HG02973 (cell line): Measurements from ENCODE around the gene PTPRM.

Source experiments
- ATAC-seq: cut with Tn5 transposase; IDR thresholded peaks from one replicate; pipeline ENCODE4 v1.9.1; 2021; ENCODE audit warnings: moderate library complexity; ENCODE audit not compliant: unreplicated experiment

PTPRM gene

GRCh38 chr18:7663366-7664312 is 96.5 kb downstream of the PTPRM start:
- ATAC-seq, result no peak

GRCh38 chr18:7666195-7666776 is 99.2 kb downstream of the PTPRM start:
- ATAC-seq, result no peak

DNA sequence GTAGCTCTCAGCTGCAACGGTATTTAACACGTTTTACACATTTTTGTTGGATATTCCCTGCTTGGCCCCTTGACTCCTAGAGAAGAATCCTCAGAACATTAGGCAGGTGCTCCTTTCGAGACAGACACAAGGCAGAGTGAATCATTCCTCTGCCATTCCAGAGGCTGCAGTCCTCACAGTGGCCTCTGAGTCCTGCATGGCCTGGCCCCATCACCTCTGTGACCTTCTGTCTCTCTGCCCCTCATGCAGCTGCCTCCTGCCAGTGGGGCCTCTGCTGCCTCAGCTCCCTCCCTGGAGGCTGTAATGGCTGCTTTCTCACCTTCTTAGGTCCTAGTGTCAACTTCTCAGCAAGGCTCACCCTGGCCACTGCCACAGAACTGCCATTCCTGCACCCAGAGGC is 101.3 kb downstream of the PTPRM start:
- no peak for ATAC-seq

GRCh38 chr18:7669361-7669760 is 102.2 kb downstream of the PTPRM start:
- no peak for ATAC-seq

DNA sequence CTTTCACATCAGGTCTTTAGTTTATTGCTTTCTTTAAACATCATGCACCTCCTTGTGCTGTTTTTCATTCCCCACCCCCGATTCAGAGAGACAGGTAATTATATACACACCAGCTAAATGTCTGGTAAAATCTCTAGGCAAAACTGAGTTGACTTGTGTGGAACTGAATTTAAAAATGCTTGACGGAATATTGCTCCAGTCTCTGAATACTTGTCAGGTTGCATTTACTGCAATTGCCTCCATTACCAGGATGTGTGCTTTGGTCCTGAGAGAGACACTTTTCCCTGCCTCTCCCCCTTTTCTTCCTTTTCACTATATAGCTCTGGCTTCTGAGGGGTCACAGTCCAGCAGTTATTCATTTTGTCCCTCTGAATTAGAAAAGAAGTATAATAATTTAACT is 104.0 kb downstream of the PTPRM start:
- ATAC-seq, result no peak

DNA sequence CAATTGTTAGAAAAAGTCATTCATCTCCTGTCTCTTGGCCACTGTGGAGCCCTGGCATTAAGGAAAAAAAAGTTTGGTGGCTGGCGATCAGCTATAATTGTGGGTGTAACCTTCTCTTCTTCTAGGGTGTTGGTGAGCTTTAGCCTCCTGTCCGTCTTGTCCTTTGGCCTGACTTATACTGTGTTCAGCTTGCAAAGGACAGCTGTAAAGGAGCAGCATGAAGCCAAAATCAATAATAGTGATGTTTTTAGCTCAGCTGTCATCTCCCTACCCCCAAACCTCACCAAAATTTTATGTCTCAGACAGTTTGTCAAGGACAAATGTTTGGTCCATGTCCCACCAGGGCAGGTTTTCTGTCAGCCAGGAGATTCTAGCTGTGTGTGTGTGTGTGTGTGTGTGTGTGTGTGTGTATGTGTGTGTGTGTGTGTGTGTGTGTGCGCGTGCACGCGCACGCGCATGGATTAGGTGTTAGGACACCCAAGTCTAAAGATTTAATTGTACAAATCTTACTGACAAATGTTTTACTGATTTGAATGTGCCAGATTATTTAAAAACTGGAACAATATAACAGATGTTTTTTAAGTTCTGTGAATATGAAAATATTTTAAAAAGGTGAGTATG is 109.2 kb downstream of the PTPRM start:
- ATAC-seq, result no peak

GRCh38 chr18:7677001-7677400 is 109.9 kb downstream of the PTPRM start:
- no peak for ATAC-seq

GRCh38 chr18:7677424-7677823 is 110.3 kb downstream of the PTPRM start:
- ATAC-seq, result no peak

- ATAC-seq, result no peak
Observed at GRCh38 chr18:7678389-7678788, 111.3 kb downstream of the PTPRM start.

- no peak for ATAC-seq
Observed at GRCh38 chr18:7678801-7679200, 111.7 kb downstream of the PTPRM start.

DNA sequence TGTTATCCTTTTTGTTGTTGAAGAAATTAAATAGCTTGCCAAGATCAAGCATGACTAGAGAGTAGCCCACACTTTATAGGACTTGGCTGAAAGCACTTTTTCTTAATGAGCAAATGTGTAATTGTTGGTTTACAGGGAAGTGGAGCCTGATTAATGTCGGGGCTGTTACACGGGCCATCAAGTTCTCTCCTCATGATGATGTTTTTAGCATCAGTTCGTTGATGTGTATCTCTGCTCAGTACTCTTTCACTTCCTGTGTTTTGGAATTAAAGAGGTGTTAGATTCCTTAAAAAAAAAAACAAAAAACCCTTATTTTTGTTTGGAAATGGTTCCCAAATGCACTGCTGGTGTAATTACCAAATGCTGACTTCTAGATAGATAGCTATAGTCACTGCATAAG is 114.2 kb downstream of the PTPRM start:
- no peak for ATAC-seq

DNA sequence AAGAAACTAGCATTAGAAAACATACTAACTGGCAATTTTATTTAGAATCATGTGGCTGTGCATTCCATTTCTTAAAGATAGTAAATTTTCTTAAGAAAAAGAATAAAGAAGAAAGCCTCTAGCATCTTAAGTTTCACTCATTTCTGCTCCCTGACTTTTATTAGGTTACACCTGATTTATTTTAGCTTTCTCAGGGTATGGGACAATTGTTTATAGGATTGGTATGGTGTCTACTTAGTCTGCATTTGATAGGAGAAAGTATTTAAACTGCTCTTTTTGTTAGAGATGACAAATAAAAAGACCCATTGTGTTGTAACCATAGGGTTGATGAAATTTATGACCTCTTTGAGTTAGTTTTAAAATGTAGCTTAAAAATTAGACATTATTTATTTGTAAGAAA is 115.2 kb downstream of the PTPRM start:
- ATAC-seq, result no peak

DNA sequence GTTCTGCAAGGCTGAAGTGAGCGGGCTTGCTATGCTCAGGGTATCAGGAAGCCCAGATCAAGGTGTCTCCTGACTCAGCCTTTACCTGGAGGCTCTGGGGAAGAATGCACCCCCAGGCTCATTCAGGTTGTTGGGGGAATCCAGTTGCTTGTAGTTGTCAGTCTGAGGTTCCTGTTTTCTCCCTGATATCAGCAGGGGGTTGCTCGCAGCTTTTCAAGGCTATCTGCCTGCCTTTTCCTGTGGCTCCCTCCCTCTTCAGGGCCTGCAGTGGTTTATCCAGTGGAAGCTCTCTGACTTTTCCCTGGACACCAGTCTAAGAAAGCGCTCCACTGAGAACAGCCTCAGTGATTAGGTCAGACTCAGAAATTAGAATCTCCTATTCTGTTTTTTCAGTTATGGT is 116.6 kb downstream of the PTPRM start:
- no peak for ATAC-seq

DNA sequence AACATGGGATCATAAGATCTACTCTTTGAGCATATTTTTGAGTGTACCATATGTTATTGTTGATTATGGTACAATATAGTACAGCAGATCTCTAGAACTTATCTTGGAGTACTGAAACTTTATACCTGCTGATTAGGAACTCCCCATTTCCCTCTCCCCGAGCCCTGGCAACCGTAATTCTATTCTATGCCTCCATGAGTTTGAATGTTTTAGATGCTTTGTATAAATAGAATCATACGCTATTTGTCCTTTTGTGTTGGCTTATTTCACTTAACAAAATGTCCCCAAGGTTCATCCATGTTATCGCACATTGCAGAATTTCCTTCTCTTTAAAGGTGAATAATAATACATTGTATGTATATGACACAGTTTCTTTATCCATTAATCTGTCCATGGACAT is 117.2 kb downstream of the PTPRM start:
- ATAC-seq, result no peak

DNA sequence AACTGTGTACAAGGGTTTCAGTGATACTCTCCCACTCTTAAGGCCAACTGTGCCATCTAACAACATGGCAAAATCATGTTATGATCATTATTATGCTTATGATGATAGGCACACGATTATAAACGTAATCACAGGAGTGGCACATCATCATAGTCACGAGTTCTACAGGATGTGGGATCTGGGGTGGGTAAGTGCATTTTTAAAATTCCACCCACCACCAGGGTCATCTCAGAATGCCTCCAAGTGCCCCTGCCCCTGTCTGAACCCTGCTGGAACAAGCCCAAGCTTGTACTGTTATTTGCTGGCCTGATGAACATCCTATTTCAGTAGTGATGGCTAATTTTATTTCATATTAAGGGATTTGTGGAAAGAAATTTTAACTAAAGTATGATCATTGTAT is 117.8 kb downstream of the PTPRM start:
- ATAC-seq, result no peak

DNA sequence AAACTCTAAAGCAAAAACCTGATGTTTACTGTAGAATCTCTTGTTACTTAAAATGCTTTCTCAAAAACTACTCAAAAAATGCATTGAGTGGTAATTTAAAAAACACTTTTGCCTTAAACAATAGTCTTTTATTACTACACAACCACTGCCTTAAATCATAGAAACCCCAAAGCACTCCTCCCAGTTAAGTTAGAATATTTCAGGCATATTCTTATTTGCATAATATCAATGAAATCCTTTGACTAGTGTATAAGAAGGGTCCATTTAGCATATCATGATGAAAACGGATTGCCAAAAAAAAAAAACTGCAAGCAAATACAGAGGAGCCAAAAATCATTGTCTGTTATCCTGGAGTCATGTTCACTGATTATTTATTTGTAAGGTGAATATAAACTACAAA is 119.2 kb downstream of the PTPRM start:
- no peak for ATAC-seq

DNA sequence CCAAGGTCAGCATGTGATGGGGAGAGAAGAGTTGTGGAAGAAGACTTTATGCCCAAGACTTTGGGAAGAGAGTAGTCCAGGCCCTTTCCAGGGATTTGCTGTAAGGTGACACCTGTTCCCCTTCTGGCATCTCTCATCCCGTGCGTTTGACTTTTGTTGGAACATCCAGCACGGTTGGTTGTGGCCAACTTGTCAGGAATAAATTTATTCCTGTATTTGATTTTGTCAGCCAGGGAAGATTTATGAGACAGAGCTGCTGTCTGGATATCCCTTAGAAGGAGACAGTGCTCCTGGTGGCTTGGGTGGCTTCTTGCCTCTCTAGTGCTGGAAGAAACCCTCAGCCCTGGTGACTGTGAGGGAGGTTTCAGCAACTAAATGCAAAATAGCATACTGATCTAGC is 121.5 kb downstream of the PTPRM start:
- no peak for ATAC-seq

DNA sequence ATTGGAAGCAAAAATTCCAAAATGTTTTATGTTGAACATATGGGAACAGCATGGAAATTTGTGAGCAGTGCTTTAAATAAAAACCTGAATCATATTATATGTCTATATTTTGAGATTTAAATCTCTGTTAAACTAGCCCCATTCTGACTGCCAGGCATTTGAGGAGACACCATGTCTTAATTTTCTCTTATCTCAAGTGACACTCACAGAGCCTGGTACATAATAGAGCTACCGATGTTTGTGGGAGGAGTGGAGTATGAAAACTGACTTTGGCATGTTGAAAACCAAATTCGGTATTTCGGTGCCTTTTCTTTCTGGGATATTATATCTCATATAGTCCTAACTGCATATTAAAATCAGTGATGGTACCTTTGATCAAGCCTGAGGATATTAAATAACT is 124.1 kb downstream of the PTPRM start:
- ATAC-seq, result no peak

GRCh38 chr18:7696780-7697179 is 129.7 kb downstream of the PTPRM start:
- ATAC-seq, result no peak

DNA sequence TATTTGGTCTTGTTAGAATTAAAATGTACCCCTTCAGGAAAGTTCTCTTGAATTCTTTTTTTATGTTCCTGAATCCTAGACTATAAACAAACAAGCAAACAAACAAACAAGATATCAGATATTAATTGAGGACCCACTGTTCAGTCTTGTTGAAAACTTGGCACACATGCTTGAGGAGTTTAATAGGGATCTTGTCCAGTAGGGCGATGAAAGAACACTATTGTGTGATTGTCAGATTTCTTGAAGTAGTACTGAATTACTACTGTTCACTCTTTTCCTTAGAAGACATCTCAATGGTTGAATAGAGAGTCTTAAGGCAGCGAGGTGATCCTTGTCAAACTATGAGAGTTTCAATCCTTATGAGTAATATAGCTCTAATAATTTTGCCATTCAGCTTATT is 130.2 kb downstream of the PTPRM start:
- ATAC-seq, result no peak

DNA sequence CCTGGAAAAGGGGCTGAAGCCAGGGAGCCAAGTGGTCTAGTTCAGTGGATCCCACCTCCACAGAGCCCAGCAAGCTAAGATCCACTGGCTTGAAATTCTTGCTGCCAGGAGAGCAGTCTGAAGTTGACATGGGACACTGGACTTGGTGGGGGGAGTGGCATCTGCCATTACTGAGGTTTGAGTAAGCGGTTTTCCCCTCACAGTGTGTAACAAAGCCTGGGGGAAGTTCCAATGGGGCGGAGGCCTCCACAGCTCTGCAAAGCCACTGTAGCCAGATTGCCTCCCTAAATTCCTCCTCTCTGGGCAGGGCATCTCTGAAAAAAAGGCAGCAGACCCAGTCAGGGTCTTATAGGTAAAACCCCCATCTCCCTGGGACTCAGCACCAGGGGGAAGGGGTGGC is 144.4 kb downstream of the PTPRM start:
- ATAC-seq, result no peak

GRCh38 chr18:7720395-7720794 is 153.3 kb downstream of the PTPRM start:
- no peak for ATAC-seq
